Cardiac fibroblast (primary cell): ENCODE measurements around the gene ADAMTS17.

Experiments used
- DNase-seq, 2 donors: peaks; one replicate each; pipeline versions ENCODE4 v3.0.0 to v3.0.0-alpha.2; 2010; ENCODE audit warnings: low read depth in 2 of 2
- H3K4me3 ChIP-seq, 2 donors: replicated peaks in 1 of 2; 1 replicate in 1 of 2; 2 replicates in 1 of 2; pipeline ENCODE4 v1.5.1; 2011; ENCODE audit warnings: low read depth in 2 of 2, low read length in 2 of 2, mild to moderate bottlenecking in 2 of 2, moderate library complexity in 1 of 2
- CTCF ChIP-seq: IDR thresholded peaks from one replicate; pipeline ENCODE4 v1.5.1; 2011; ENCODE audit warnings: low read depth, mild to moderate bottlenecking, low read length, inconsistent platforms

Gene ADAMTS17

DNA sequence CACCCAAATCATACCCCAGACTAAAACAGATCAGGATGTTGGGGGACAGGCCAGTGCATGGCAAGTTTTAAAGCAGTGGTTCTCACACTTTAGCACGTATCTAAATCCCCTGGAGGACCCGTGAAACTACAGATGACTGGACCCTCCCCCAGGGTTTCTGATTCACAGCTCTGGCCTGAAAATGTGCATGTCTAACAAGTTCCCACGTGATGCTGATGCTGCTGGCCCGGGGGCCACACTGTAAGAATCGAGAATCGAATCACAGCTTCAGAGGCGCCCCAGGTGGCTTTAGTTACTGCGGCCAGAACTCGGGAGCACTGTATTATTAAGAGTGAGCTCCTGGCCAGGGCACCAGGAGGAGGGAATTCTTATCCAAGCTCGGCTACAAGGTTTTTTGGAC is 11.6 kb downstream of the ADAMTS17 start:
- no peak for DNase-seq
- TF ChIP-seq CTCF, result no peak
- no peak overlapping the region for H3K4me3 ChIP-seq

DNA sequence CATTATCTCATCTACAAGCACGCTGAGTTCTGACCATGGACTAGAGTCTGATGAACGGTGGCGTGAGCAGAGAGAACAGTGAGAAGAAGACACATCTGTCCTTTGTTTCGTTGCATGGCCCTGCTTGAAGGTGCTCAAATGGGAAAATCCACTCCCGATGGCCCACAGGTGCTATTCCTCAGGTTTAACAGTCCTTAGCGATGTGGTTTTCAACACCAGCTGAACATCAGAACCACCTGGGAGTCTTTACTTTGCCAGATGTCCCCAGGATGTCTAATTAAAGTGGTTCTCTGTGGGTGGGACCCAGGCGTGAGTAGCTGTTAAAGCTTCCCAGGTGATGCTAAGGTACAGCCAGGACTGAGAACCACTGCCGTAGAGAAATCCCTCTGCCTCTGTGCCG is 13.0 kb downstream of the ADAMTS17 start:
- no peak overlapping the region for H3K4me3 ChIP-seq
- TF ChIP-seq CTCF, result no peak
- DNase-seq, result no peak

- no peak overlapping the region for H3K4me3 ChIP-seq
- no peak for DNase-seq
- TF ChIP-seq CTCF, result no peak
These were observed 22.9 kb downstream of the ADAMTS17 start for GRCh38 chr15:100318880-100319279.

GRCh38 chr15:100314809-100315400 is 26.9 kb downstream of the ADAMTS17 start:
- TF ChIP-seq CTCF, result no peak
- no peak overlapping the region for H3K4me3 ChIP-seq
- DNase-seq, result no peak

- no peak for TF ChIP-seq CTCF
- H3K4me3 ChIP-seq, result no peak overlapping the region
- DNase-seq, result no peak
These were observed 29.8 kb downstream of the ADAMTS17 start for GRCh38 chr15:100311833-100312476.

DNA sequence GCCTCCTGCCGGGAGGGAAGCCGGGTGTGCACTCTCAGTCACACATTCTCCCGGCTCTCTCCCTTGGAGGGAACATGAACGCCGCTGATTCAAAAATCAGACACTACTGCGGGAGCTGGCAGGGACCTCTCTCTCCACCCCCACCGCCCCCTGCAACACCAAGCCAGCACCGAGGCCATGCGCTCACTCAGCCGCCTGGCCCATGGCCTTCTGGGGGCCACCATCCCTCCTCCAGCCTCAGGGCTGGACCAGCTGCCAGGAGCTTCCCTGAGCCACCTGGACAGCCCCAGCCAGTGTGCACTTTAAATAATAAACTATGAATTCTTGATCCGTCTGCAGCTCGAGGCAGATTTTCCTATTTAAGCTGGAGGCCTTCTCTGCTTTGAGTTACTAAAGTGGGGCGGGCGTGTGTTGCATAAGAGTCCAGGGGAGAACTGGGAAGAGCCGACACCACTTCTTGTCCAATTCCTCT is 30.6 kb downstream of the ADAMTS17 start:
- TF ChIP-seq CTCF, result no peak
- no peak overlapping the region for H3K4me3 ChIP-seq
- DNase-seq, result no peak
